ENCODE data around the gene PDS5B. TPM values are rescaled to one million over a fixed set of nuclear protein-coding genes. Genes with fewer than 3 reads are reported as not detected.

Gene PDS5B
- total and polyA plus RNA-seq, 2 donors (not counting 1 experiment from before 2014, with no cell fraction given): 6.6 to 62.9 TPM

- H3K27ac ChIP-seq (ENCODE audit: low read length in 2 of 2): no peak overlapping the region
- no peak overlapping the region for H3K4me2 ChIP-seq (replicated peaks; ENCODE audit: low read depth, low read length, poor library complexity, severe bottlenecking)
- peaks cover 8% of the 10 kb centered on the region for H3K4me1 Mint-ChIP-seq
- H3K27ac Mint-ChIP-seq: no peak overlapping the region
- POLR2A ChIA-PET: no interaction called here
- H3K9me3 ChIP-seq (ENCODE audit: control extremely low read depth in 1 of 3, control insufficient read depth in 2 of 3, insufficient read depth in 1 of 3, low read length in 2 of 3): peaks cover 0 to 10% (median 9%) of the 10 kb centered on the region in 3 donors
- H3K9me3 Mint-ChIP-seq (ENCODE audit: insufficient read depth): peaks cover 2% of the 10 kb centered on the region
- intact Hi-C loops (cut with micrococcal nuclease): no loop called here
- peaks cover 1% of the 10 kb centered on the region for H3K79me2 ChIP-seq (ENCODE audit: control insufficient read depth, insufficient read depth, low read length)
- DNase-seq: no peak
- no peak overlapping the region for H2AFZ ChIP-seq (ENCODE audit: insufficient read depth, low read depth, low read length, poor library complexity, severe bottlenecking)
- no peak overlapping the region for H3K4me3 Mint-ChIP-seq
- no peaks in the 10 kb centered on the region for H3K27me3 Mint-ChIP-seq
- CTCF ChIA-PET: interaction anchor here (0.6 to 4.2 kb wide), 24 partner anchors 10 to 1179 kb away, joined by 3 to 48 read pairs (median 6); partner anchors contain the start of genes BRCA2, FRY and ZAR1L
- no peaks in the 10 kb centered on the region for H4K20me1 ChIP-seq (ENCODE audit: control insufficient read depth, insufficient read depth, low read length, poor library complexity, severe bottlenecking)
- no peak for ATAC-seq (ENCODE audit: low read depth)
- no peak overlapping the region for H3K4me3 ChIP-seq (ENCODE audit: control extremely low read depth in 1 of 5, extremely low read depth in 1 of 5, insufficient read depth in 1 of 5, low read depth in 2 of 5, low read length in 4 of 5)
- no CpG with 5 or more reads among the region's 2 CpGs for whole genome bisulfite sequencing (ENCODE audit: insufficient coverage)
- H3K27me3 ChIP-seq (replicated peaks in 1 of 4; ENCODE audit: control extremely low read depth in 1 of 4, control insufficient read depth in 3 of 4, insufficient read depth in 4 of 4, low read length in 3 of 4): peaks cover 0 to 6% (median 0%) of the 10 kb centered on the region in 4 experiments
- no peak overlapping the region for H3K9ac ChIP-seq (ENCODE audit: low read length)
- H3K36me3 ChIP-seq (replicated peaks in 1 of 2; ENCODE audit: control extremely low read depth in 1 of 2, control insufficient read depth in 1 of 2, extremely low read depth in 1 of 2, insufficient read depth in 2 of 2, low read length in 1 of 2): no peaks in the 10 kb centered on the region
- TF ChIP-seq CTCF (IDR thresholded peaks at IDR 0.05) (no peak), EZH2 (IDR thresholded peaks at IDR 0.05; ENCODE audit: borderline replicate concordance, insufficient read depth, low read depth, low read length, poor library complexity, severe bottlenecking) (no peak)
- peaks cover 7 to 8% of the 10 kb centered on the region in 2 donors for H3K4me1 ChIP-seq (ENCODE audit: control insufficient read depth in 2 of 2, insufficient read depth in 2 of 2, low read length in 2 of 2)
Measured at GRCh38 chr13:32582281-32582680, 4.0 kb upstream of the PDS5B start.

GRCh38 chr13:32582991-32583390 is 3.3 kb upstream of the PDS5B start:
- Histone ChIP-seq H3K27me3 (replicated peaks in 1 of 4; ENCODE audit: control extremely low read depth in 1 of 4, control insufficient read depth in 3 of 4, insufficient read depth in 4 of 4, low read length in 3 of 4) (peaks cover 0 to 6% (median 0%) of the 10 kb centered on the region in 4 experiments), H4K20me1 (ENCODE audit: control insufficient read depth, insufficient read depth, low read length, poor library complexity, severe bottlenecking) (no peaks in the 10 kb centered on the region), H2AFZ (ENCODE audit: insufficient read depth, low read depth, low read length, poor library complexity, severe bottlenecking) (no peak overlapping the region), H3K36me3 (replicated peaks in 1 of 2; ENCODE audit: control extremely low read depth in 1 of 2, control insufficient read depth in 1 of 2, extremely low read depth in 1 of 2, insufficient read depth in 2 of 2, low read length in 1 of 2) (no peaks in the 10 kb centered on the region), H3K4me3 (ENCODE audit: control extremely low read depth in 1 of 5, extremely low read depth in 1 of 5, insufficient read depth in 1 of 5, low read depth in 2 of 5, low read length in 4 of 5) (no peak overlapping the region), H3K4me1 (ENCODE audit: control insufficient read depth in 2 of 2, insufficient read depth in 2 of 2, low read length in 2 of 2) (peaks cover 11 to 12% of the 10 kb centered on the region in 2 donors), H3K9me3 (ENCODE audit: control extremely low read depth in 1 of 3, control insufficient read depth in 2 of 3, insufficient read depth in 1 of 3, low read length in 2 of 3) (peaks cover 0 to 3% (median 3%) of the 10 kb centered on the region in 3 donors), H3K27ac (ENCODE audit: low read length in 2 of 2) (no peak overlapping the region), H3K79me2 (ENCODE audit: control insufficient read depth, insufficient read depth, low read length) (peaks cover 8% of the 10 kb centered on the region), H3K9ac (ENCODE audit: low read length) (no peak overlapping the region), H3K4me2 (replicated peaks; ENCODE audit: low read depth, low read length, poor library complexity, severe bottlenecking) (no peak overlapping the region)
- H3K4me1 Mint-ChIP-seq: peaks cover 14% of the 10 kb centered on the region
- no peaks in the 10 kb centered on the region for H3K9me3 Mint-ChIP-seq (ENCODE audit: insufficient read depth)
- no peak for ATAC-seq (ENCODE audit: low read depth)
- TF ChIP-seq EZH2 (IDR thresholded peaks at IDR 0.05; ENCODE audit: borderline replicate concordance, insufficient read depth, low read depth, low read length, poor library complexity, severe bottlenecking): no peak
- no peak for TF ChIP-seq CTCF (IDR thresholded peaks at IDR 0.05)
- ChIA-PET CTCF (interaction anchor here (0.6 to 4.2 kb wide), 7 partner anchors 38 to 1178 kb away, joined by 3 to 48 read pairs (median 3); no protein-coding TSS in a partner anchor), POLR2A (no interaction called here)
- H3K27ac Mint-ChIP-seq: no peak overlapping the region
- no peak for DNase-seq
- H3K4me3 Mint-ChIP-seq: no peak overlapping the region
- H3K27me3 Mint-ChIP-seq: no peaks in the 10 kb centered on the region
- intact Hi-C loops (cut with micrococcal nuclease): no loop called here
- 100% methylated on average over 1 of the region's 2 CpGs for WGBS (ENCODE audit: insufficient coverage)

All from B cell (primary cell).